Measurements from ENCODE around the gene WWOX. TPM values are rescaled to one million over a fixed set of nuclear protein-coding genes. Genes with fewer than 3 reads are reported as not detected.

The WWOX gene
- total and polyA plus RNA-seq, 7 donors = 7.1 to 46.8 (median 16.1) TPM

DNA sequence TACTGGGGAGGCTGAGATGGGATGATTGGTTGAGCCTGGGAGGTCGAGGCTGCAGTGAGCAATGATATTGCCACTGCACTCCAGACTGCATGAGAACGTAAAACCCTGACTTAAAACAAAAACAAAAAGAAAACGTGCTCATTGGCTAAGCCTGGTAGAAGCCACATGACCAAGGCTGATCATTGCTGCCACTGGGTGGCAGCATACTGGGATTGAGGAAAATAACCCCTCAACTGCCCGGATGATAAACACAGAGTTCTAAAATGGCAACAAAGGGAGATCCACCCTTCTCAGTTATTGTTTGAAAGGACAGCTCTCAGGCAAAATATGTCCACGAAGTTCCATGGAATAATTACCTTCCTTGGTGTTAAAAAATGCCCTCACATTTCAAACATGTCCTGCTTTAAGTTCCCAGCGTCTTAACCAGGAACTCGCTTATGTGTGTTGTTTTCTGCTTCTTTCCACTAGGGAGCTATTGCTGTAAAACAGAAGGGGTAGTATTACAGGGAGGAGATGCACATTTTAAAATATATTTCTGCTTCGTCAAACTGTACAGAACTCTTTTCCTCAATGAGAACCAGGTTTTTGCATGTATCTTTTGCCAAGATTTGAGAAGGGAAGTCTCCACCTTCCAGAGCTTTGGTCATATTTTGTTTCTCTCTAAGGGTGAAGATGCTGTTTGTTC, 825.8 kb downstream of the WWOX start:
- no peak overlapping the region for H3K4me3 ChIP-seq
- TF ChIP-seq POLR2A (IDR thresholded peaks at IDR 0.05) (no peak), EP300 (IDR thresholded peaks at IDR 0.05) (no peak)
- TF ChIP-seq, protein P1, sequence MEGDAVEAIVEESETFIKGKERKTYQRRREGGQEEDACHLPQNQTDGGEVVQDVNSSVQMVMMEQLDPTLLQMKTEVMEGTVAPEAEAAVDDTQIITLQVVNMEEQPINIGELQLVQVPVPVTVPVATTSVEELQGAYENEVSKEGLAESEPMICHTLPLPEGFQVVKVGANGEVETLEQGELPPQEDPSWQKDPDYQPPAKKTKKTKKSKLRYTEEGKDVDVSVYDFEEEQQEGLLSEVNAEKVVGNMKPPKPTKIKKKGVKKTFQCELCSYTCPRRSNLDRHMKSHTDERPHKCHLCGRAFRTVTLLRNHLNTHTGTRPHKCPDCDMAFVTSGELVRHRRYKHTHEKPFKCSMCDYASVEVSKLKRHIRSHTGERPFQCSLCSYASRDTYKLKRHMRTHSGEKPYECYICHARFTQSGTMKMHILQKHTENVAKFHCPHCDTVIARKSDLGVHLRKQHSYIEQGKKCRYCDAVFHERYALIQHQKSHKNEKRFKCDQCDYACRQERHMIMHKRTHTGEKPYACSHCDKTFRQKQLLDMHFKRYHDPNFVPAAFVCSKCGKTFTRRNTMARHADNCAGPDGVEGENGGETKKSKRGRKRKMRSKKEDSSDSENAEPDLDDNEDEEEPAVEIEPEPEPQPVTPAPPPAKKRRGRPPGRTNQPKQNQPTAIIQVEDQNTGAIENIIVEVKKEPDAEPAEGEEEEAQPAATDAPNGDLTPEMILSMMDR (IDR thresholded peaks at IDR 0.05) = peak in 1 of 4 experiments; percentile 30
- WGBS, 2 donors = 56 to 70% methylated on average over 8 of the region's 8 CpGs
- intact Hi-C loops (cut with DNase I) = no loop called here
- no peaks in the 10 kb centered on the region for H3K36me3 ChIP-seq
- H3K27me3 ChIP-seq = no peaks in the 10 kb centered on the region
- DNase-seq = no peak
- no peaks in the 10 kb centered on the region for H3K4me1 ChIP-seq
- H3K27ac ChIP-seq = no peak overlapping the region
- H3K9me3 ChIP-seq = peaks cover 0 to 10% (median under 1%) of the 10 kb centered on the region in 4 donors

DNA sequence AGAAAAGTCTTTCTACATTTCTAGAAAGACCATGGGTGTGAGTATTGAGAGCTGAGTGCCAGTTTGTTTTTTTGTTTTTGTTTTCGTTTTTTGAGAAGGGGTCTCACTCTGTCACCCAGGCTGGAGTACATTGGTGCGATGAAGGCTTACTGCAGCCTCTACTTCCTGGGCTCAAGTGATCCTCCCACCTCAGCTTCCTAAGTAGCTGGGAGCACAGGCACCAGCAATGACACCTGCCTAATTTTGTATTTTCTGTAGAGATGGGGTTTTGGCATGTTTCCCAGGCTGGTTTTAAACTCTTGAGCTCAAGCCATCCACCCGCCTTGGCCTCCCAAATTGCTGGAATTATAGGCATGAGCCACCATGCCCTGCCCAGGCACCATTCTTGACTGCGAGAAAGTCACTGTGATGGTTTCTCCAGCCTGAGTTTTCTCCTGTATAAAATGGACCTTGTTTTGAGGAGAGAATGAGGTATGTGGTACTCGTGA, 827.3 kb downstream of the WWOX start:
- 91 to 95% methylated on average over 5 of the region's 5 CpGs for WGBS, 2 donors
- Histone ChIP-seq H3K27me3 (no peaks in the 10 kb centered on the region), H3K9me3 (peaks cover 0 to 3% (median 0%) of the 10 kb centered on the region in 4 donors), H3K36me3 (no peaks in the 10 kb centered on the region), H3K4me1 (no peaks in the 10 kb centered on the region), H3K27ac (no peak overlapping the region), H3K4me3 (no peak overlapping the region)
- DNase-seq = no peak
- intact Hi-C loops (cut with DNase I) = no loop called here
- TF ChIP-seq, protein P1 (IDR thresholded peaks at IDR 0.05) = no peak
- TF ChIP-seq EP300 (IDR thresholded peaks at IDR 0.05) = no peak
- no peak for TF ChIP-seq POLR2AphosphoS5 (IDR thresholded peaks at IDR 0.05)
- no peak for TF ChIP-seq POLR2A (IDR thresholded peaks at IDR 0.05)

DNA sequence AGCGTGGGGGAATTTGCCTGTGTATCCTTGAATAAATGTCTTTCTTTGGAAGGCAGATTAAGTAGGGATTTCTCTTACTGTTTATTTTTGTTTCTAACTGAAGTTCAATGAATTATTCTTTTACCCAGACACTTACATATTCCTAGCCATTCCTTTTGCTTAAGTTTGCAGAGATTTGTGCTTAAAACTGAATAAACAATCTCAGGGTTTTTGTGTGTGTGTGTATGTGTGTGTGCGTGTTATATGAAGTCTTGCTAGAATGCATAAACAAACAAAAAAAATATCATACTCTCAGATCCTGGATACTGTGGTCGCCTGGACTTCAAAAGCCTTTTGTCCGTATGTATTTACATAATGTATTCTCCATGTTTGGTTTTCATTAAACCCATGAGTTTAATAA, 828.3 kb downstream of the WWOX start:
- H3K27me3 ChIP-seq = no peaks in the 10 kb centered on the region
- H3K4me3 ChIP-seq = no peak overlapping the region
- no peak for DNase-seq
- no peak for TF ChIP-seq POLR2A (IDR thresholded peaks at IDR 0.05)
- TF ChIP-seq, protein P1 (IDR thresholded peaks at IDR 0.05) = no peak
- TF ChIP-seq POLR2AphosphoS5 (IDR thresholded peaks at IDR 0.05) = no peak
- TF ChIP-seq EP300 (IDR thresholded peaks at IDR 0.05) = no peak
- peaks cover 0 to 5% (median 0%) of the 10 kb centered on the region in 4 donors for H3K4me1 ChIP-seq
- H3K9me3 ChIP-seq = no peaks in the 10 kb centered on the region
- WGBS, 2 donors = 80 to 87% methylated on average over 4 of the region's 4 CpGs
- H3K36me3 ChIP-seq = no peaks in the 10 kb centered on the region
- intact Hi-C loops (cut with DNase I) = no loop called here
- H3K27ac ChIP-seq = no peak overlapping the region

DNA sequence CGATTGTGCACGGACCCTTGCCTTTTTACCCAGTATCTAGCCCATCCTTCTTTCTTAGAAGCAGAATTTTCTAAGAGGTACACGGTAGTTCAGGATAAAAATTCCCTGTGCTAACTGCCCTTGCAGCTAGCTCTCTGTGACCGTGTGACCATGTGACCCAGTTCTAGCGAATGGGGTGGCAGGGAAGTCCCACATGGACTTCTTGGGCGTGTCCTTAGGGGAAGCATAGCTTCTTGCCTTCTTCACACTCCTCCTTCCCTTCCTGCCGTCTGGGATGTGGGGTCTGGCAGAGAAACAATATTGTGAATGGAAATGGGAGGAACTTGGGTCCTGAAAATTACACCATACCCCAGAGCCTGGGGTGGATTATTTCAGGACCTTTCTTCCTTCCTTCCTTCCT, 830.4 kb downstream of the WWOX start:
- no peak for TF ChIP-seq EP300 (IDR thresholded peaks at IDR 0.05)
- TF ChIP-seq, protein P1 (IDR thresholded peaks at IDR 0.05) = no peak
- no peak for TF ChIP-seq POLR2A (IDR thresholded peaks at IDR 0.05)
- no peak for TF ChIP-seq POLR2AphosphoS5 (IDR thresholded peaks at IDR 0.05)
- DNase-seq = no peak
- Histone ChIP-seq H3K9me3 (no peaks in the 10 kb centered on the region), H3K27ac (no peak overlapping the region), H3K36me3 (no peaks in the 10 kb centered on the region), H3K27me3 (no peaks in the 10 kb centered on the region), H3K4me1 (peaks cover 0 to 5% (median 0%) of the 10 kb centered on the region in 4 donors), H3K4me3 (no peak overlapping the region)
- 89 to 91% methylated on average over 7 of the region's 7 CpGs for WGBS, 2 donors
- intact Hi-C loops (cut with DNase I) = no loop called here
